Right ventricle myocardium inferior (tissue), 1 donor: ENCODE measurements around the gene SLAMF9. TPM values are rescaled to one million over a fixed set of nuclear protein-coding genes. Genes with fewer than 3 reads are reported as not detected.

Source experiments
- ATAC-seq: fragments of 200-7000 bp; cut with Tn5 transposase; one replicate; pipeline ENCODE4 v1.9.1; 2020; ENCODE audit warnings: mild to moderate bottlenecking, moderate library complexity
- DNase-seq: peaks from one replicate; pipeline ENCODE4 v3.0.0; 2021; ENCODE audit errors: missing footprints
- intact Hi-C: fragments of 100-400 bp; cut with DNase I; formaldehyde crosslinking; loops from one replicate; pipeline ENCODE4 v1.11.0; 2022
- long read RNA-seq: library from polyadenylated mRNA; unstranded; transcript quantifications from one replicate; pipeline ENCODE4 v2.0.0, GENCODE V29; 2021
- total RNA-seq: library from RNA; stranded (reverse); fragmentation: NEBNext Ultra II Directional; extraction: Animal tissue kit (Norgen Biotek cat#: 25700); gene quantifications from one replicate; pipeline ENCODE4 v1.2.1, GENCODE V29; 2021
- donor health status: DM: no; HTN: yes; CAD: no; lungs with severe emphysema.

The SLAMF9 gene
- total RNA-seq, result not detected
- long read RNA-seq, partial matches to known transcripts, result 0 of 1 reads
- long read RNA-seq, other reads (novel, unspliced or antisense), result 0 of 1 reads

- DNase-seq, result no peak
- intact Hi-C loops, result no loop called here
- ATAC-seq, result no peak
These were observed at the start of gene SLAMF9 for GRCh38 chr1:159953536-159954515. SLAMF9 (minus strand) TSS chr1:159954237; CDS start chr1:159954137, 100 bp downstream.

- intact Hi-C loops, result no loop called here
- DNase-seq, result no peak
- no peak for ATAC-seq
These were observed 47.4 kb upstream of the SLAMF9 start for GRCh38 chr1:160001440-160001839.

GRCh38 chr1:159999204-159999603 lies 45.2 kb upstream of the SLAMF9 start:
- no peak for ATAC-seq
- intact Hi-C loops, result no loop called here
- DNase-seq, result no peak

GRCh38 chr1:159996653-159997052 lies 42.6 kb upstream of the SLAMF9 start:
- DNase-seq (no peak), ATAC-seq (peak; percentile 70)
- intact Hi-C loops, result no loop called here

GRCh38 chr1:159994896-159995295 lies 40.9 kb upstream of the SLAMF9 start:
- intact Hi-C loops, result no loop called here
- DNase-seq (no peak), ATAC-seq (no peak)

GRCh38 chr1:159993911-159994310 lies 39.9 kb upstream of the SLAMF9 start:
- DNase-seq, result no peak
- ATAC-seq, result no peak
- intact Hi-C loops, result no loop called here

GRCh38 chr1:159992161-159992560 lies 38.1 kb upstream of the SLAMF9 start:
- intact Hi-C loops, result no loop called here
- DNase-seq, result no peak
- peak; percentile 61 for ATAC-seq

GRCh38 chr1:159991513-159991912 lies 37.5 kb upstream of the SLAMF9 start:
- DNase-seq (no peak), ATAC-seq (no peak)
- intact Hi-C loops, result no loop called here

- DNase-seq, result no peak
- ATAC-seq, result no peak
- intact Hi-C loops, result no loop called here
These were observed 36.0 kb upstream of the SLAMF9 start for GRCh38 chr1:159990005-159990404.

- intact Hi-C loops, result no loop called here
These were observed 35.5 kb upstream of the SLAMF9 start for GRCh38 chr1:159989581-159989980.

GRCh38 chr1:159988006-159988405 lies 34.0 kb upstream of the SLAMF9 start:
- intact Hi-C loops, result no loop called here
- no peak for ATAC-seq

More at GRCh38 chr1:159989581-159989980, 35.5 kb upstream of the SLAMF9 start:
- ATAC-seq, result no peak
- DNase-seq, result no peak

GRCh38 chr1:159987186-159987585 lies 33.1 kb upstream of the SLAMF9 start:
- intact Hi-C loops, result no loop called here
- DNase-seq, result no peak
- no peak for ATAC-seq

More at GRCh38 chr1:159988006-159988405, 34.0 kb upstream of the SLAMF9 start:
- no peak for DNase-seq

GRCh38 chr1:159986531-159986930 lies 32.5 kb upstream of the SLAMF9 start:
- intact Hi-C loops, result no loop called here
- ATAC-seq, result no peak
- DNase-seq, result no peak

GRCh38 chr1:159986093-159986492 lies 32.1 kb upstream of the SLAMF9 start:
- ATAC-seq, result no peak
- DNase-seq, result no peak
- intact Hi-C loops, result no loop called here

GRCh38 chr1:159985473-159985872 lies 31.4 kb upstream of the SLAMF9 start:
- DNase-seq, result no peak
- intact Hi-C loops, result no loop called here
- no peak for ATAC-seq

GRCh38 chr1:159983681-159984080 lies 29.6 kb upstream of the SLAMF9 start:
- intact Hi-C loops, result no loop called here
- DNase-seq (no peak), ATAC-seq (no peak)

- intact Hi-C loops, result no loop called here
- DNase-seq, result no peak
- ATAC-seq, result no peak
These were observed 28.2 kb upstream of the SLAMF9 start for GRCh38 chr1:159982280-159982679.

- intact Hi-C loops, result no loop called here
- ATAC-seq (no peak), DNase-seq (no peak)
These were observed 27.5 kb upstream of the SLAMF9 start for GRCh38 chr1:159981351-159982055.

GRCh38 chr1:159980786-159981185 lies 26.7 kb upstream of the SLAMF9 start:
- ATAC-seq, result no peak

GRCh38 chr1:159980076-159980475 lies 26.0 kb upstream of the SLAMF9 start:
- no peak for DNase-seq
- intact Hi-C loops, result no loop called here
- ATAC-seq, result no peak

More at GRCh38 chr1:159980786-159981185, 26.7 kb upstream of the SLAMF9 start:
- intact Hi-C loops, result no loop called here
- DNase-seq, result no peak
